CD4-positive, CD25-positive, alpha-beta regulatory T cell (primary cell): ENCODE measurements around the gene GRIK4. TPM values are rescaled to one million over a fixed set of nuclear protein-coding genes. Genes with fewer than 3 reads are reported as not detected.

ENCODE experiments used
- ATAC-seq, 2 donors: fragments of 150-1000 bp; cut with Tn5 transposase; one replicate each; pipeline ENCODE4 v1.10.0; 2021; ENCODE audit warnings: low read depth in 2 of 2, moderate number of reproducible peaks in 2 of 2, moderate library complexity in 1 of 2
- DNase-seq, 3 donors: peaks; one replicate each; pipeline versions ENCODE4 v3.0.0 to v3.0.0-alpha.2; 2012 to 2022; ENCODE audit warnings: mixed read lengths in 1 of 3
- H3K27ac ChIP-seq: one replicate; pipeline ENCODE4 v1.7.0; 2013; ENCODE audit warnings: mild to moderate bottlenecking, low read length; ENCODE audit not compliant: insufficient read depth, poor library complexity, severe bottlenecking
- H3K27me3 ChIP-seq: one replicate; pipeline ENCODE4 v1.7.0; 2013; ENCODE audit warnings: low read length; ENCODE audit not compliant: control insufficient read depth, insufficient read depth
- H3K36me3 ChIP-seq: one replicate; pipeline ENCODE4 v1.7.0; 2013; ENCODE audit warnings: mild to moderate bottlenecking, low read length, moderate library complexity; ENCODE audit not compliant: control insufficient read depth, insufficient read depth
- H3K4me1 ChIP-seq: 2 replicates; pipeline ENCODE4 v1.7.0; 2013; ENCODE audit warnings: mild to moderate bottlenecking, low read length; ENCODE audit not compliant: insufficient read depth, control insufficient read depth, poor library complexity, severe bottlenecking
- H3K4me3 ChIP-seq: one replicate; pipeline ENCODE4 v1.7.0; 2013; ENCODE audit warnings: low read depth, mild to moderate bottlenecking, low read length, moderate library complexity
- H3K9me3 ChIP-seq, 2 experiments: 1 replicate in 1 of 2; 2 replicates in 1 of 2; pipeline ENCODE4 v1.7.0; 2013; ENCODE audit warnings: low read length in 2 of 2, mild to moderate bottlenecking in 1 of 2, moderate library complexity in 1 of 2; ENCODE audit not compliant: control insufficient read depth in 2 of 2
- H3K27ac Mint-ChIP-seq, 3 donors: one replicate each; pipeline ENCODE4 v1.8.0; 2020 to 2022; ENCODE audit warnings: mild to moderate bottlenecking in 3 of 3, mixed read lengths in 3 of 3, moderate library complexity in 2 of 3
- H3K27me3 Mint-ChIP-seq: one replicate; pipeline ENCODE4 v1.8.0; 2022; ENCODE audit warnings: mild to moderate bottlenecking, mixed read lengths
- H3K36me3 Mint-ChIP-seq: one replicate; pipeline ENCODE4 v1.8.0; 2020; ENCODE audit warnings: mixed read lengths
- H3K4me1 Mint-ChIP-seq, 4 donors: one replicate each; pipeline ENCODE4 v1.8.0; 2020 to 2022; ENCODE audit warnings: mixed read lengths in 4 of 4, mild to moderate bottlenecking in 1 of 4
- H3K4me3 Mint-ChIP-seq, 4 donors: one replicate each; pipeline ENCODE4 v1.8.0; 2020 to 2022; ENCODE audit warnings: mild to moderate bottlenecking in 4 of 4, mixed read lengths in 4 of 4, moderate library complexity in 3 of 4
- H3K9me3 Mint-ChIP-seq, 7 donors: one replicate each; pipeline ENCODE4 v1.8.0; 2020 to 2022; ENCODE audit warnings: mixed read lengths in 7 of 7, mild to moderate bottlenecking in 3 of 7, moderate library complexity in 2 of 7
- polyA plus RNA-seq, 4 donors: library from polyadenylated mRNA; unstranded; fragments of 300-500 nt; fragmentation: Illumina TruSeq; gene quantifications; one replicate each; pipeline ENCODE4 v1.2.3, GENCODE V29; 2021
- total RNA-seq: library from RNA; stranded (reverse); gene quantifications from one replicate; pipeline ENCODE4 v1.2.3, GENCODE V29; 2022

Gene GRIK4
- total and polyA plus RNA-seq, 5 donors from 2014 or later: not detected

GRCh38 chr11:120586728-120587127 is 75.2 kb downstream of the GRIK4 start:
- peaks cover 4% of the 10 kb centered on the region for H3K36me3 Mint-ChIP-seq
- H3K9me3 Mint-ChIP-seq: peaks cover 0 to 5% (median 0%) of the 10 kb centered on the region in 7 donors
- H3K4me3 Mint-ChIP-seq: no peak overlapping the region
- Histone ChIP-seq H3K9me3 (no peaks in the 10 kb centered on the region), H3K27ac (no peak overlapping the region), H3K27me3 (no peaks in the 10 kb centered on the region), H3K36me3 (no peaks in the 10 kb centered on the region), H3K4me1 (no peaks in the 10 kb centered on the region), H3K4me3 (no peak overlapping the region)
- DNase-seq (no peak), ATAC-seq (no peak)
- no peak overlapping the region for H3K27ac Mint-ChIP-seq
- H3K4me1 Mint-ChIP-seq: no peaks in the 10 kb centered on the region
- H3K27me3 Mint-ChIP-seq: peaks cover 3% of the 10 kb centered on the region

DNA sequence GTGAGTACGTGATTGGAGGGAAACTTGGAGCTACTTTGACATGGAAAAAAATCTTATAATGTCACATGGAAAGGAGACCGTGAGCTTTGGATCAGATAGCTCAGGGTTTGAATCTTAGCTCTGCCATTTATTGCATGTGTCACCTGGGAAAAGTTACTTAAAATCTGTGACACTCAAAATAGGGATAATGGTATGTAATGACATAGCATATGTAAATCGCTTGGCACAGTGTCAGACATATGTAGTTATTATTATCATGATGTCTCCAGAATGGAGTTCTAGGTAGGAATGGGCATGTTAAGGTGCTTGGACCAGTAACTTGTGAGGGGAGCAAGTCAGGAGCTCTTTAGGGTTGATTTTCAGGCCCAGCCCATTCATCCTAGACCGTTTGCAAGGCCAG is 75.8 kb downstream of the GRIK4 start:
- H3K27me3 ChIP-seq: no peaks in the 10 kb centered on the region
- Mint-ChIP-seq H3K36me3 (peaks cover 4% of the 10 kb centered on the region), H3K9me3 (peaks cover 0 to 5% (median 0%) of the 10 kb centered on the region in 7 donors), H3K27me3 (peaks cover 5% of the 10 kb centered on the region), H3K4me3 (no peak overlapping the region), H3K4me1 (no peaks in the 10 kb centered on the region), H3K27ac (no peak overlapping the region)
- no peak overlapping the region for H3K4me3 ChIP-seq
- no peaks in the 10 kb centered on the region for H3K4me1 ChIP-seq
- ATAC-seq (no peak), DNase-seq (no peak)
- no peaks in the 10 kb centered on the region for H3K9me3 ChIP-seq
- H3K27ac ChIP-seq: no peak overlapping the region
- no peaks in the 10 kb centered on the region for H3K36me3 ChIP-seq

- Histone ChIP-seq H3K36me3 (no peaks in the 10 kb centered on the region), H3K4me1 (no peaks in the 10 kb centered on the region), H3K27ac (no peak overlapping the region), H3K27me3 (no peaks in the 10 kb centered on the region), H3K4me3 (no peak overlapping the region), H3K9me3 (no peaks in the 10 kb centered on the region)
- Mint-ChIP-seq H3K4me1 (no peaks in the 10 kb centered on the region), H3K36me3 (peaks cover 4% of the 10 kb centered on the region), H3K4me3 (no peak overlapping the region), H3K9me3 (no peaks in the 10 kb centered on the region), H3K27me3 (peaks cover 5% of the 10 kb centered on the region), H3K27ac (no peak overlapping the region)
- ATAC-seq (no peak), DNase-seq (no peak)
Observed at GRCh38 chr11:120589376-120589775, 77.8 kb downstream of the GRIK4 start.

GRCh38 chr11:120590472-120590871 is 78.9 kb downstream of the GRIK4 start:
- H3K36me3 Mint-ChIP-seq: peaks cover 4% of the 10 kb centered on the region
- no peak overlapping the region for H3K27ac Mint-ChIP-seq
- H3K4me1 Mint-ChIP-seq: no peaks in the 10 kb centered on the region
- H3K4me1 ChIP-seq: no peaks in the 10 kb centered on the region
- no peak for DNase-seq
- no peak overlapping the region for H3K4me3 ChIP-seq
- H3K27ac ChIP-seq: no peak overlapping the region
- no peaks in the 10 kb centered on the region for H3K36me3 ChIP-seq
- H3K27me3 ChIP-seq: no peaks in the 10 kb centered on the region
- no peak overlapping the region for H3K4me3 Mint-ChIP-seq
- H3K9me3 ChIP-seq: no peaks in the 10 kb centered on the region
- no peaks in the 10 kb centered on the region for H3K9me3 Mint-ChIP-seq
- H3K27me3 Mint-ChIP-seq: peaks cover 5% of the 10 kb centered on the region
- ATAC-seq: no peak

GRCh38 chr11:120594746-120595145 is 83.2 kb downstream of the GRIK4 start:
- Histone ChIP-seq H3K27me3 (no peaks in the 10 kb centered on the region), H3K4me1 (no peaks in the 10 kb centered on the region), H3K4me3 (no peak overlapping the region), H3K36me3 (no peaks in the 10 kb centered on the region), H3K9me3 (no peaks in the 10 kb centered on the region), H3K27ac (no peak overlapping the region)
- H3K9me3 Mint-ChIP-seq: no peaks in the 10 kb centered on the region
- H3K36me3 Mint-ChIP-seq: no peaks in the 10 kb centered on the region
- H3K4me1 Mint-ChIP-seq: no peaks in the 10 kb centered on the region
- H3K4me3 Mint-ChIP-seq: no peak overlapping the region
- H3K27me3 Mint-ChIP-seq: peaks cover 5% of the 10 kb centered on the region
- DNase-seq (no peak), ATAC-seq (no peak)
- H3K27ac Mint-ChIP-seq: no peak overlapping the region

GRCh38 chr11:120595557-120595956 is 84.0 kb downstream of the GRIK4 start:
- H3K36me3 Mint-ChIP-seq: no peaks in the 10 kb centered on the region
- H3K9me3 Mint-ChIP-seq: no peaks in the 10 kb centered on the region
- Histone ChIP-seq H3K27me3 (no peaks in the 10 kb centered on the region), H3K4me3 (no peak overlapping the region), H3K9me3 (no peaks in the 10 kb centered on the region), H3K4me1 (no peaks in the 10 kb centered on the region), H3K36me3 (no peaks in the 10 kb centered on the region), H3K27ac (no peak overlapping the region)
- no peak overlapping the region for H3K27ac Mint-ChIP-seq
- DNase-seq: no peak
- no peaks in the 10 kb centered on the region for H3K4me1 Mint-ChIP-seq
- no peak overlapping the region for H3K4me3 Mint-ChIP-seq
- ATAC-seq: no peak
- peaks cover 5% of the 10 kb centered on the region for H3K27me3 Mint-ChIP-seq

- no peaks in the 10 kb centered on the region for H3K9me3 ChIP-seq
- Mint-ChIP-seq H3K4me3 (no peak overlapping the region), H3K4me1 (no peaks in the 10 kb centered on the region), H3K36me3 (no peaks in the 10 kb centered on the region), H3K27ac (no peak overlapping the region), H3K9me3 (no peaks in the 10 kb centered on the region), H3K27me3 (no peaks in the 10 kb centered on the region)
- no peak overlapping the region for H3K4me3 ChIP-seq
- ATAC-seq (no peak), DNase-seq (no peak)
- H3K4me1 ChIP-seq: no peaks in the 10 kb centered on the region
- no peak overlapping the region for H3K27ac ChIP-seq
- H3K36me3 ChIP-seq: no peaks in the 10 kb centered on the region
- H3K27me3 ChIP-seq: no peaks in the 10 kb centered on the region
Observed at GRCh38 chr11:120597250-120598215, 86.0 kb downstream of the GRIK4 start.
